Esophagus (tissue), 2 donors: ENCODE data around the gene SPDYE3. TPM values are rescaled to one million over a fixed set of nuclear protein-coding genes. Genes with fewer than 3 reads are reported as not detected.
"Not testable (repeated sequence)": the region's sequence is repeated elsewhere in the genome, so short reads cannot be mapped to it uniquely, and the experiment has no call there.

Source experiments
- H3K27ac ChIP-seq, 2 donors: one replicate each; pipeline ENCODE4 v1.5.1; 2013; ENCODE audit warnings: low read depth in 2 of 2, mild to moderate bottlenecking in 2 of 2, inconsistent platforms in 1 of 2, low read length in 1 of 2, moderate library complexity in 1 of 2
- H3K27me3 ChIP-seq, 2 donors: one replicate each; pipeline ENCODE4 v1.6.1; 2013; ENCODE audit warnings: low read length in 2 of 2, control low read depth in 1 of 2, mild to moderate bottlenecking in 1 of 2; ENCODE audit not compliant: insufficient read depth in 2 of 2, control insufficient read depth in 1 of 2
- H3K36me3 ChIP-seq, 2 donors: one replicate each; pipeline ENCODE4 v1.6.1; 2013; ENCODE audit warnings: low read length in 1 of 2; ENCODE audit not compliant: control insufficient read depth in 2 of 2, insufficient read depth in 2 of 2
- H3K4me1 ChIP-seq, 2 donors: one replicate each; pipeline ENCODE4 v1.6.1; 2013; ENCODE audit warnings: low read length in 1 of 2; ENCODE audit not compliant: control insufficient read depth in 2 of 2, insufficient read depth in 2 of 2
- H3K4me3 ChIP-seq, 2 donors: one replicate each; pipeline ENCODE4 v1.5.1; 2013; ENCODE audit warnings: low read length in 2 of 2, mild to moderate bottlenecking in 2 of 2, low read depth in 1 of 2, moderate library complexity in 1 of 2
- H3K9me3 ChIP-seq, 2 donors: one replicate each; pipeline ENCODE4 v1.6.1; 2013; ENCODE audit warnings: mild to moderate bottlenecking in 2 of 2, low read depth in 1 of 2, low read length in 1 of 2, moderate library complexity in 1 of 2; ENCODE audit not compliant: control insufficient read depth in 2 of 2, insufficient read depth in 1 of 2
- WGBS, 2 donors: extraction: QIAGEN DNeasy Blood & Tissue Kit; methylation state at CpG; one replicate each; pipeline ENCODE4 v1.1.7; 2013; 5-methylcytosine and 5-hydroxymethylcytosine counted together
- polyA plus RNA-seq, 2 donors: library from polyadenylated mRNA; stranded (reverse); fragments of 200-250 nt; gene quantifications; one replicate each; pipeline ENCODE4 v1.2.3, GENCODE V29; 2013
- donor health status: healthy with polysubstance abuse.
- donor health status: Bipolar disorder and iron deficiency.

SPDYE3 gene, protein sequence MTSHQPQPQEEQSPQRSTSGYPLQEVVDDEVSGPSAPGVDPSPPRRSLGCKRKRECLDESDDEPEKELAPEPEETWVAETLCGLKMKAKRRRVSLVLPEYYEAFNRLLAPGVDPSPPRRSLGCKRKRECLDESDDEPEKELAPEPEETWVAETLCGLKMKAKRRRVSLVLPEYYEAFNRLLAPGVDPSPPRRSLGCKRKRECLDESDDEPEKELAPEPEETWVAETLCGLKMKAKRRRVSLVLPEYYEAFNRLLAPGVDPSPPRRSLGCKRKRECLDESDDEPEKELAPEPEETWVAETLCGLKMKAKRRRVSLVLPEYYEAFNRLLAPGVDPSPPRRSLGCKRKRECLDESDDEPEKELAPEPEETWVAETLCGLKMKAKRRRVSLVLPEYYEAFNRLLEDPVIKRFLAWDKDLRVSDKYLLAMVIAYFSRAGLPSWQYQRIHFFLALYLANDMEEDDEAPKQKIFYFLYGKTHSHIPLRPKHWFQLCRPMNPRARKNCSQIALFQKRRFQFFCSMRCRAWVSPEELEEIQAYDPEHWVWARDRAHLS
- polyA plus RNA-seq = under 1 TPM; 0.05 to 0.10 TPM

- H3K36me3 ChIP-seq, H3K4me1 ChIP-seq, H3K4me3 ChIP-seq, H3K9me3 ChIP-seq, H3K27me3 ChIP-seq, H3K27ac ChIP-seq: not testable (repeated sequence)
- WGBS, 2 donors = 91 to 93% methylated on average over 6 of the region's 8 CpGs
Observed at GRCh38 chr7:100307402-100307801, at the start of gene SPDYE3. TSS of gene SPDYE3 (plus strand) at chr7:100307702. CDS start at chr7:100307886, 184 bp downstream.

DNA sequence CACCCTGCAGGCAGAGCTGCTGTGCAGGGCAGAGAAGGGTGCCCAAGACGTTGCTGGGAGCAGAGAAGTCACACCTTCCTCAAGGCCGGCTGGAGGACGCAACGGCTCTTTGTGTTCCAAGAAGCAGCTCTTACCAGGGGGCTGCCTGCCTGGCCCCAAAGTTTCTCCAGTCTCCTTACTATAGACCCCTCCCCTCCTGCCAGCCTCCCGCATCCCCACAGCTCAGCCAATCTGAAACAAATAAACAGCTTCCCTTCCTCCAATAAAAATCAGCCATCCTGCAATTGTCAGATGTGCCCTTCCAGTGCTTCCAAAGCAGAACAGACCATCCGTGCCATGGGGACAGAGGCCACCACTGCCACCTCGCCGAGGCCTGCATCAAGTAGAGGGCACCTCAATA is 47.5 kb upstream of the SPDYE3 start:
- not testable (repeated sequence) for H3K4me3 ChIP-seq, H3K27ac ChIP-seq, H3K4me1 ChIP-seq, H3K9me3 ChIP-seq, H3K36me3 ChIP-seq, H3K27me3 ChIP-seq
- 85 to 87% methylated on average over 7 to 8 of the region's 8 CpGs for WGBS, 2 donors

- H3K4me1 ChIP-seq, H3K36me3 ChIP-seq, H3K27ac ChIP-seq, H3K4me3 ChIP-seq, H3K9me3 ChIP-seq, H3K27me3 ChIP-seq: not testable (repeated sequence)
- whole genome bisulfite sequencing, 2 donors = 97% methylated on average over 4 of the region's 4 CpGs
Observed at GRCh38 chr7:100262896-100263295, 44.6 kb upstream of the SPDYE3 start.

DNA sequence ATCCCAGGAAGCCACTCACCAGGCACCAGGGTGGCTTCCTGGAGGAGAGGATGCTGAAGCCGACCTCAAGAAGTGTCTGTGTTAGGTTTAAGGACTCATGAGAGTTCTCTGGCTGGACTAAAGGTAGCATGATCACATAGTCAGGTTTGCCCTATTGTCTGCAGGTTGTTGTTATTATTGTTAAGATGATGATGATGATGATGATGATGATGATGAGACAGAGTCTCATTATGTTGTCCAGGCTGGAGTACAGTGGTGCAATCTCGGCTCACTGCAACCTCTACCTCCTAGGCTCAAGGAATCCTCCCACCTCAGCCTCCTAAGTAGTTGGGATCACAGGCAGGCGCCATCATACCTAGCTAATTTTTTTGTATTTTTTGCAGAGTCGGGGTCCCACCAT is 43.3 kb upstream of the SPDYE3 start:
- not testable (repeated sequence) for H3K36me3 ChIP-seq, H3K9me3 ChIP-seq, H3K4me3 ChIP-seq, H3K27me3 ChIP-seq, H3K4me1 ChIP-seq, H3K27ac ChIP-seq
- WGBS, 2 donors = 85 to 92% methylated on average over 4 of the region's 4 CpGs

- H3K4me3 ChIP-seq, H3K27me3 ChIP-seq, H3K36me3 ChIP-seq, H3K4me1 ChIP-seq, H3K9me3 ChIP-seq: not testable (repeated sequence)
- peak overlapping the region in 1 of 2 donors; percentile 65 for H3K27ac ChIP-seq
- WGBS, 2 donors = 51 to 54% methylated on average over 7 of the region's 7 CpGs
Observed at GRCh38 chr7:100264669-100265165, 42.8 kb upstream of the SPDYE3 start.

- H3K27ac ChIP-seq, H3K4me3 ChIP-seq, H3K4me1 ChIP-seq, H3K36me3 ChIP-seq, H3K9me3 ChIP-seq, H3K27me3 ChIP-seq: not testable (repeated sequence)
- WGBS, 2 donors = 41 to 55% methylated on average over 5 of the region's 5 CpGs
Observed at GRCh38 chr7:100265851-100266250, 41.7 kb upstream of the SPDYE3 start.

GRCh38 chr7:100266576-100267354 is 40.7 kb upstream of the SPDYE3 start:
- Histone ChIP-seq H3K27ac (no peak overlapping the region), H3K27me3 (no peaks in the 10 kb centered on the region), H3K4me3 (no peak overlapping the region), H3K9me3 (no peaks in the 10 kb centered on the region), H3K36me3 (no peaks in the 10 kb centered on the region), H3K4me1 (no peaks in the 10 kb centered on the region)
- 88 to 90% methylated on average over 10 of the region's 10 CpGs for WGBS, 2 donors

- WGBS, 2 donors = 92 to 95% methylated on average over 6 of the region's 6 CpGs
- no peak overlapping the region for H3K4me3 ChIP-seq
- H3K27ac ChIP-seq = no peak overlapping the region
- no peaks in the 10 kb centered on the region for H3K9me3 ChIP-seq
- no peaks in the 10 kb centered on the region for H3K27me3 ChIP-seq
- no peaks in the 10 kb centered on the region for H3K36me3 ChIP-seq
- no peaks in the 10 kb centered on the region for H3K4me1 ChIP-seq
Observed at GRCh38 chr7:100267648-100268047, 39.9 kb upstream of the SPDYE3 start.

- not testable (repeated sequence) for H3K4me3 ChIP-seq, H3K9me3 ChIP-seq, H3K27me3 ChIP-seq, H3K36me3 ChIP-seq, H3K27ac ChIP-seq, H3K4me1 ChIP-seq
- 91 to 95% methylated on average over 11 of the region's 11 CpGs for WGBS, 2 donors
Observed at GRCh38 chr7:100268882-100269281, 38.6 kb upstream of the SPDYE3 start.
